T-helper 2 cell treated with Interferon-gamma antibody and Interleukin-4, amounts not matched to agents 100 ng/mL and 5 ng/mL, for 36 hours (primary cell): ENCODE measurements around the gene CBFA2T3. TPM values are rescaled to one million over a fixed set of nuclear protein-coding genes. Genes with fewer than 3 reads are reported as not detected.

Experiments used
- intact Hi-C: fragments of 100-400 bp; cut with micrococcal nuclease; formaldehyde crosslinking; loops from one replicate; pipeline ENCODE4 v1.15.1; 2023
- total RNA-seq: library from RNA; stranded (reverse); gene quantifications from 2 replicates; pipeline ENCODE4 v1.2.3, GENCODE V29; 2022

CBFA2T3 gene
- total RNA-seq, 1 donor from 2014 or later: 0.73 TPM

DNA sequence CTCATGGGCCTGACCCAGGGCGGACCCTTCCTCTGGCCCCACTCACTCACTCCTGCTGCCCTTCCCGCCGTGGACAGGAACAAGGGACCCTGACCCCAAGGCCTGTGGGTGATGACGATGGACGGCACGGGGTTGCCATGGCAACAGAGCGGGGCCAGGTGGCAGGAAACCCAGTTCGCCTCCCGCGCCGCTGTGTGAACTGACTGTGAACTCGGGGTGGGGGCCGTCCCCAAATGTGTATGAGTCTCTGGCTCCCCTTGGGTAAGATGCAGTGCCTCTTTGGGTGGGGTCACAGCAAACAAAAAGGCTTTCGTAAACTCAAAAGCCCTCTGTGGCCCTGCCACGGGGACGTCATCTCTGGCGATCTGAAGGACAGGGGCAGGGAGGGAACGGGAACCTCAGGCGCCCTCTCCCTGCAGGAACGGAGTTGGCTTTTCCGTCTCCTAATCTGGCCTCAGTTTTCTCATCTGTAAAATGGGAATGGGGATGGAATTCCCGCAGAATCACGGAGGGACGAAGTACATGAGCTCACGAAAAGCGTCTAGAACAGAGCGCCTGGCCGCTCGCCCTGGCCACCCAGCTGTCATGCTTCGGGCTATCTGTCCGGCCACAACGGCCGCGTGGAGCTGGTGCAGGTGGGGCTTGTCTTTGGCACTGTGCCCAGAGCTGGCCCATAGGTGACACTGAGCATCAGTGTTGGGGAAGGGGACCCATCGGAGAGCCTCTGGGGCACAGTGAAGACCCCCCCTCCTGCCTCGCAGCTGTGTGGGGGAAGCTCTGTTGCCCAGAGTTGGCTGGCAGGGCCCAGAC, 65.7 kb downstream of the CBFA2T3 start:
- intact Hi-C loops: no loop called here

GRCh38 chr16:88910284-88911135, 66.5 kb downstream of the CBFA2T3 start:
- intact Hi-C loops: no loop called here

GRCh38 chr16:88909431-88910210, 67.4 kb downstream of the CBFA2T3 start:
- intact Hi-C loops: no loop called here

DNA sequence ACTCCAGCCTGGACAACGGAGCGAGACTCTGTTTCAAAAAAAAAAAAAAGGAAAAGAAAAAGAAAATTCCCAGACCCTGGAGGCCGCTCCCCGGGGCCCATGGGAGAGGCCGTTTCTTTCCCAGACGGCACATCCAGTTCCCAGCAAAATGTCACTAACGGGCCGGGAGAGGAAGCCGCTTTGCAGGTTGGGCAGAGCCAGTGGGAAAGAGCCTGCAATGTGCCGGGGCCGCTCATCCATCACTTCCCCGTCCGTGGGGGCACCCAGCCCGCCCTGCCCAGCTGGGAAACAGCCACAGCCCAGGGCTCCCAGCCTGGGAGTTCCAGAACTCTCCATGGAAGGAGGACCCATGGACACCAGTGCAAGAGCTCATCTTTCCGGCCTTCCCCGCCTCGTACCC, 68.7 kb downstream of the CBFA2T3 start:
- intact Hi-C loops: no loop called here

GRCh38 chr16:88907768-88908167, 69.2 kb downstream of the CBFA2T3 start:
- intact Hi-C loops: no loop called here

DNA sequence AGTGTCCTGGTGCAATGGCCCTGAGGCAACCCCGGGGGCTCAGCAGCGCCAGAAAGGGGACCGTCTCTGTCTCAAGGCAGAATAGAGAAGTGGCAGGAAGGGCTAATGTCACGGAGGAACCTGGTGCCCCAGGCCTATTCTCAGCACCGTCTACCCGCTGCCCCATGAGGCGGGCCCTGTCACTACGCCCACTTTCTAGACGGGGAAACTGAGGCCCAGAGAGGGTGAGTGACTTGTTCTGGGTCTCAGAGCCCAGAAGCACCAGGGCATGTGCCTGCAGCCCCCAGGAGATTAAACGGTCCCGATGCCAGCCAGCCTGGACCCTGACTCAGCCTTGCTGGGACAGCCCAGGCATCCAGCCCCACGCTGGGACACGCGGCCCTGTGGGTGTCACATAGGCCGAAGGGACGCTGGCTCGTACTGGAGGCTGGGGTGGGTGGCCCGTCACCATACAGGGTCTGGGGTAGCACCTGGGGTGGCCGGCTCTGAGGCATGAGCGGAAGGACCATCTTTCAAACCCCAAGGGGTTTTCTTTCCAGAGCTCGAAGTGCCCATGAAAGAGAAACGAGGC, 70.4 kb downstream of the CBFA2T3 start:
- intact Hi-C loops: no loop called here

DNA sequence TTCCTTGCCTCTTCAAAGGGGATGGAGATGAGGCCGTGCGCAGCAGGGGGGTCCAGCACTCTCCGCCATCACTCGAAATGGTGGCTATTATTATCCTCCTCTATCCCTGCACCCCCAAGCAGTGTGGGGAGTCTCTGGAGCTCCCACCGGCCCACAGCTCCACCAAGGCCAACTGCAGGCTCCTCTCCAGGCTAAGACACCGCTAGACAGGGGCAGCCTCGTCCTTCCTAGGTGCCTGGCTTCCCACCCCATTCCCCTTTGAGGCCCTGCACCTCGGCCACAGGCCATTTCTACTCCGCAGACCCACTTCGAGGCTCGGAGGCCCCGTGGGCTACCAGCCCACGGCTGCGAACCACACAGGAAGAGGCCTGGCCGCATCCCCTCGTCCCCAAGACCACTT, 71.0 kb downstream of the CBFA2T3 start:
- intact Hi-C loops: no loop called here

DNA sequence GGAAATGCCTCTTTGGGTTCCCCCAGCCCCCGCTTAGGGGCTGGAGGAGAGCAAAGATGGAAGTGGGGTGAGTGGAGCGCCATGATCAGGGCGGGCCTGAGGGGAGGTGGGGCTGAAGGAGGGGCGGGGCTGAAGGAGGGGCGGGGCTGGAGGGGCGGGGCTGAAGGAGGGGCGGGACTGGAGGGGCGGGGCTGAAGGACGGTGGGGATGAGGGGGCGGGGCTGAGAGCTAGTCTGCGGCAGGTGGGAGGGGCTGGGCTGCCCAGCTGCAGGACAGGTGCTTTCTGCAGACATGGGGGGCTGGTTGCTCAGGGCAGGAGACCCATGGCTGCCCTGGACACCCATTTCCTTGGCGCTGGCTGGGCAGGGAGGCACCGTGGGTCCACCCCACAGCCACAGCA, 71.4 kb downstream of the CBFA2T3 start:
- intact Hi-C loops: loop anchor here (1.0 kb wide), 2 partner anchors 48 to 266 kb away; partner anchors contain the start of genes CDH15 and TRAPPC2L

DNA sequence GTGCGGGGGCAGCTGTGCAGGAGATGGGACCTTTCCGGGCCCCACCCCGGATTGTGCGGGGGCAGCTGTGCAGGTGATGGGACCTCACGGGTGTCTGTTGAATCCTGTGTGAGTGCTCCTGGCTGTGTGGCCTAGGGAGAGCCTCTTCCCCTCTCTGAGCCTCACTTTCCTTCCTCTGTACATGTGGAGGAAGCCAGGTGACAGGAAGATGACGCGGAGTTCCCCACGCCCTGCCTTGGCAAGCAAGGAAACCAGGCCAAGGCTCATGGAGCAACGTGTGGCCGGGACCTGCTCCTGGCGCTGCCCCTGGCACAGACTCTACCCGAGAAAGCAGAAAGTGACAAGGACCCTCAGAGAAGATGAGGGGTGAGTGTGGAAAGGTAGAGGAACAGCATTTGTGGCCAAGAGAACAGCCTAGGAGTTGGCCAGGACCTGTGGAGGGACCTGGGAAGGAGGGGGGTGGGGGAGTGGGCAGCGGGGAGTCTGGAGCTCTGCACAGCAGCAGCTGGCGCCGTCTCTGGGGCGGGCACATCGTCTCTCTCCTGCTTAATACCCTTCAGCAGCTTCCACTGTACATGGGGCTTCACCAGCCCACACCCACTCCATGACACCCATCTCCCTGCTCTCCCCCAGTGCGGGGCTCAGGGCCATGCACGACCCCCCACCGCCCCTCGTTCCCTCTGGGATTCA, 72.2 kb downstream of the CBFA2T3 start:
- intact Hi-C loops: loop anchor here (1.0 kb wide), 2 partner anchors 48 to 266 kb away; partner anchors contain the start of genes CDH15 and TRAPPC2L

GRCh38 chr16:88903267-88903666, 73.7 kb downstream of the CBFA2T3 start:
- intact Hi-C loops: no loop called here

- intact Hi-C loops: no loop called here
Measured at GRCh38 chr16:88902744-88903143, 74.3 kb downstream of the CBFA2T3 start.

DNA sequence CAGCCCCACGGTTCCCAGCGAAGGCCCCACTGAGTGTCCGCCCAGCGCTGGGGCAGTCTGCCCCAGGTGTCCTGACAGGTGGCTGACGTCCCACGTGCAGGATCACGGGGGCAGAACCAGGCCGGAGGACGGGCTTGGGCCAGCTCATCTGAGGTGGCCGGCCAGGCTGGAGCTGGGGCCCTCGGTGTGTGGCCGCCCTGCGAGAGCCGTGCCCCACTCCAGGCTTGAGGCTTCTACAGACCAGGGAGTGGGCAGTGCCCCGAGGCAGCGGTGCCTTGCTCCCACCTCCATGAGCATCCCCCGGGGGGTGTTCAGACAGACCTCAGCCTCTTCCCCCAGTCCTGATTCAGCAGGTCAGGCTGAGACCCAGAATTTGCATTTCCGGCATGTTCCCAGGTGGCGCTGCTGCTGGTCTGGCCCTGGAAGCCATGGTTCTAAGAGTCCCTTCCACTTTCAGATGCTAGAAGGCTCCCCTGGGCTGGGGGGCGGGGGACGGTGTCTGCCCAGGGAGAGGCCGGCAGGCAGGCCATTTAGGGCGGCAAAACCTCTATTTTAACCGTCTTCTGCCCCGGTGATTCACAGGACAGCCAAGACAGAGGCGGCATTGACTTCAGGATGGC, 75.2 kb downstream of the CBFA2T3 start:
- intact Hi-C loops: no loop called here

GRCh38 chr16:88900662-88901052, 76.3 kb downstream of the CBFA2T3 start:
- intact Hi-C loops: no loop called here

DNA sequence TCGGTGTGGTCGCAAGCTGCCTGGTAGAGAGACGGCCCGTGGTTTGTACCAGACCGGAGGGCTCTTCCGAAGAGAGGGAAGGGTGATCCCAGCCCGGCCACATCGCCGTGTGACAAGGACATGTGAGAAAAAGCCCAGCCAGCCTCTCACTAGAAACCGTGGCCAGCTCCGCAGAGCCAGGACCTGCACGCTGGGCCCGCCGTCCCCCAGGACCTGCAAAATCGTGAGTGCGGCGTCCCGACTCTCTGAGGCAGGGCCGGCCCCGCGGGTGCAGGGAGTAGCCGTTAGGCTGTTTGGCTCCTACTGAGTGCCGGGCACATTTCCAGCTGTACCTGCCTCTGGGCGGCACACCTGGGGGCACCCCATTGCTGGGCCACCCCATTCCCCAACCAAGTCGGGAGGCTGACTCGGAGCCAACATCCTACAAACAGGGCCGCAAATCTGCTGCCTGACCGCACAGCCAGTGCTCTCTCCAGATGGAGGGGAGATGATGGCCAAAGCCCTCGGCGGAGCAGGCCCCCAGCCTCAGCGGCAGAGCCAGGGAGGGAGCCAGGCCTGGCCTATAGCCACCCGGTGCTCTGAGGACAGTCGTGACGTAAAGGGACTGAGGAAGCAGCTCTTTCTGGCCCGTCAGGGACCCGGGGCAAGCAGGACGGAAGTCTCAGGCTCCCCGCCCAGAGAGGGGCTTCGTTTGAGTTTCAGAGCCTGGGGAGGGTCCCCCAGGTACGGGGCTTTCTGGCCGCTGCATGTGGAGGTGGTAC, 76.9 kb downstream of the CBFA2T3 start:
- intact Hi-C loops: no loop called here

DNA sequence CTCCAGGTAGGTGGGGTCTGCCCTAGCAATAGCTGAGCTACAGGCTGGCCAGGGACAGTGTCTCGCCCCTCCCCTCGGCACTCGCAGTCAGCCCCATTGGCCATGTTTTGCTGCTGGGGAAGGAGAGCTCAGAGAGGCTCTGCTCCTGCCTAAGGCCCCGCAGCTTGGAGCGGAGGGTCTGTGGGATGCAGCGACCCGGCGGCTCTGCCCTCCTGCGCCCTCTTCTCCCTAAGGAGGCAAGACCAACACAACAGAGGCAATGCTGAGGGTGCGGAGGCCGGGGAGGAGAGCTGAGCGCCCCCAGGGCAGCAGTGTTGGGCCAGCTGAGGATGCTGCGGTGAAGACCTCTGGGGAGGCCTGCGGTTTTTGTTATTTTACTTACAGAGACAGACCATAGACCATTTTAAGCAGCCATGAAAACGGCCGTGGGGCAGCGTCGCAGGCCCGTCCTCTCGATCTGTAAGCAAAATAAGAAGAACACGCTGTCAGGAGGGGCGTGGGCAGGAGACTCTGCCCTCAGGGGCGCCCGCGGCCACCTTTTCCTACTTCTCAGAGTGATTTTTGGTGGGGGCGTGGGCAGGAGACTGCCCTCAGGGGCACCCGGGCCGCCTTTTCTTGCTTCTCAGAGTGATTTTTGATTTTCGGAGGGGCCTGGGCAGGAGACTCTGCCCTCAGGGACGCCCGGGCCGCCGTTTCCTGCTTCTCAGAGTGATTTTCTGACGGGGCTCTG, 79.1 kb downstream of the CBFA2T3 start:
- intact Hi-C loops: no loop called here

GRCh38 chr16:88896238-88897070, 80.6 kb downstream of the CBFA2T3 start:
- intact Hi-C loops: no loop called here

GRCh38 chr16:88895335-88895734, 81.7 kb downstream of the CBFA2T3 start:
- intact Hi-C loops: no loop called here
